ENCODE data around the gene ANKFN1.

Gene ANKFN1

DNA sequence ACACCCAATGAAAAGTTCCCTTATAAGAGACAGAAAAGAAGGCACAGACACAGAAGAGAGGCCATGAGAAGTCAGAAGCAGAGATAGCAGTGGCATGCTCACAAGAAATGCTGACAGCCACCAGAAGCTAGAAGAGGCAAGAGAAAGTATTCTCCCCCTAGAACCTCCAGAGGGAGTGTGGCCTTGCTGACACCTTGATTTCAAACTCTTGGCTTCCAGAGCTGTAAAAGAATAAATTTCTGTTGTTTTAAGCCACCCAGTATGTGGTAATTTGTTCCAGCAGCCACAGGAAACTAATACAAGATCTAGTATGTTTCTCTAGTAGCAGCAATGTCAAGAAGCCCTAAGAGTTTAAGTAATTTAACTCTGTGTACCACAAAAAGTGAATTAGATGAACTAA is 353.1 kb downstream of the ANKFN1 start:
- TF ChIP-seq, protein P1, sequence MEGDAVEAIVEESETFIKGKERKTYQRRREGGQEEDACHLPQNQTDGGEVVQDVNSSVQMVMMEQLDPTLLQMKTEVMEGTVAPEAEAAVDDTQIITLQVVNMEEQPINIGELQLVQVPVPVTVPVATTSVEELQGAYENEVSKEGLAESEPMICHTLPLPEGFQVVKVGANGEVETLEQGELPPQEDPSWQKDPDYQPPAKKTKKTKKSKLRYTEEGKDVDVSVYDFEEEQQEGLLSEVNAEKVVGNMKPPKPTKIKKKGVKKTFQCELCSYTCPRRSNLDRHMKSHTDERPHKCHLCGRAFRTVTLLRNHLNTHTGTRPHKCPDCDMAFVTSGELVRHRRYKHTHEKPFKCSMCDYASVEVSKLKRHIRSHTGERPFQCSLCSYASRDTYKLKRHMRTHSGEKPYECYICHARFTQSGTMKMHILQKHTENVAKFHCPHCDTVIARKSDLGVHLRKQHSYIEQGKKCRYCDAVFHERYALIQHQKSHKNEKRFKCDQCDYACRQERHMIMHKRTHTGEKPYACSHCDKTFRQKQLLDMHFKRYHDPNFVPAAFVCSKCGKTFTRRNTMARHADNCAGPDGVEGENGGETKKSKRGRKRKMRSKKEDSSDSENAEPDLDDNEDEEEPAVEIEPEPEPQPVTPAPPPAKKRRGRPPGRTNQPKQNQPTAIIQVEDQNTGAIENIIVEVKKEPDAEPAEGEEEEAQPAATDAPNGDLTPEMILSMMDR (IDR thresholded peaks at IDR 0.05; ENCODE audit: low read depth, low read length), result no peak
- DNase-seq (ENCODE audit: low read depth in 2 of 2), result no peak
- H3K4me3 ChIP-seq (replicated peaks in 1 of 2; ENCODE audit: low read depth in 2 of 2, low read length in 2 of 2), result no peak overlapping the region

DNA sequence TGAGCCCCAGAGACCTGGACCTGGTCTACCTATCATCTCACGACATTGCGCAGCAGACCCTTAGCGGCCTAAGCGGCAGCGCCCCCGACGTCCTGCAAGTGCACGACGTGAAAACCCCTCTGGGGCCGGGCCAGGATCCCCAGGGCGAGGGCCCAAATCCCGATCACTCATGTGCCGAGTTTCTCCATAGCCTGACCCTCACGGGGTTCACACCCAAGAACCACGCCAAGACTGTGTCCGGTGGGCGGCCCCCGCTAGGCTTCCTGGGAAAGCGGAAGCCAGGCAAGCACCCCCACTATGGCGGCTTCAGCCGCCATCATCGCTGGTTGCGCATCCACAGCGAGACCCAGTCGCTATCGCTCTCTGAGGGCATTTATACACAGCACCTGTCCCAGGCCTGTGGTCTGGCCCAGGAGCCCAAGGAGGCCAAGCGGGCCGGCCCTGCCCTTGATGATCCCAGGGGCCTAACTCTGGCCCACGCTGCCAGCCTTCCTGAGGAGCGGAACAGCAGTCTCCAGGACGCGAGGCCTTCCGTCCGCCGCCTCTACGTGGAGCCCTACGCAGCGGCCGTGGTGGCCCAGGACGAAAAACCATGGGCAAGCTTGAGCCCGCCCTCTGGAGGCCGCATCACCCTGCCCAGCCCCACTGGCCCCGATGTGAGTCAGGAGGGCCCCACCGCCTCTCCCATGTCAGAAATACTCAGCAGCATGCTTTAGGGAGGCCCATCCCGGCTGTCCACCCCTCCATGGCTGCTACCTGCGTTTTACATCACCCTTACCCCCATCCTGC is 357.5 kb downstream of the ANKFN1 start:
- no peak overlapping the region for H3K4me3 ChIP-seq (replicated peaks in 1 of 2; ENCODE audit: low read depth in 2 of 2, low read length in 2 of 2)
- TF ChIP-seq, protein P1 (IDR thresholded peaks at IDR 0.05; ENCODE audit: low read depth, low read length), result no peak
- DNase-seq (ENCODE audit: low read depth in 2 of 2), result no peak

DNA sequence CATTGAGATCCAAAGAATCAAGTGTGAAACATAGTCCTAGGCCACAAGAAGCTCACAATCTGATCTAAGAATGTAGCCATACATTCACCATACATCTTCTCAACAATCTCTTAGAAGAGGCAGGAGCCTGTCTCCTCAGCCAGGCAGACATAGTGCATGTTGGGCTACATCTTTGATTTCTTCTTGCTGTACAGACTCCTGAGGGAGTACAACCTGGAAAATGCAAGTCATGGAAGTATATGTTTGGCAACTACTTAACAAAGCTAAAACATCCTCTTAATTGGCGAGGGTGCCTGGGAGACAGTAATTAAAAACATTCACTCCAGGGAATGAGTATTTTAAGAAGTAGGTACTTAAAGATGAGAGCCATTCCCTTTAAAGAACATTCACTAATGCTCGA is 361.0 kb downstream of the ANKFN1 start:
- no peak for DNase-seq (ENCODE audit: low read depth in 2 of 2)
- TF ChIP-seq, protein P1 (IDR thresholded peaks at IDR 0.05; ENCODE audit: low read depth, low read length), result no peak
- H3K4me3 ChIP-seq (replicated peaks in 1 of 2; ENCODE audit: low read depth in 2 of 2, low read length in 2 of 2), result no peak overlapping the region

DNA sequence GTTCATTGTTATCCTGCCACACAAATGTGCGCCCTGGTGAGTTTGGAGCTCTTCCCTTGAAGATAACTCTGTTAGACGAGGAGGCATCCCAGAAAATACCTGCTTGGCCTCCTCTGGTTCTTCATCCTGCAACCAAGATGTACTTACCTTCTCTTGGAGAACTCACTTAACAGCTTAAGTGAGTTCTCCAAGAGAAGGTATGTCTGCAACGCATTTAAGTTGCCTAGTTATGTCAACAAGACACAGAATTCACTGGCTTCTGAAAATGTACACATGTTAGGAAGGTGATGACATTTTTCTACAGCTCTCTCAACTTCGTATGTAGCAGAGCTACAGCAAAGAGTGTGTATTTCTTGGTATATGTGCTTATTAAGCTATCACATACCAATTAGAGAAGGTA is 361.6 kb downstream of the ANKFN1 start:
- TF ChIP-seq, protein P1 (IDR thresholded peaks at IDR 0.05; ENCODE audit: low read depth, low read length), result no peak
- H3K4me3 ChIP-seq (replicated peaks in 1 of 2; ENCODE audit: low read depth in 2 of 2, low read length in 2 of 2), result no peak overlapping the region
- no peak for DNase-seq (ENCODE audit: low read depth in 2 of 2)

DNA sequence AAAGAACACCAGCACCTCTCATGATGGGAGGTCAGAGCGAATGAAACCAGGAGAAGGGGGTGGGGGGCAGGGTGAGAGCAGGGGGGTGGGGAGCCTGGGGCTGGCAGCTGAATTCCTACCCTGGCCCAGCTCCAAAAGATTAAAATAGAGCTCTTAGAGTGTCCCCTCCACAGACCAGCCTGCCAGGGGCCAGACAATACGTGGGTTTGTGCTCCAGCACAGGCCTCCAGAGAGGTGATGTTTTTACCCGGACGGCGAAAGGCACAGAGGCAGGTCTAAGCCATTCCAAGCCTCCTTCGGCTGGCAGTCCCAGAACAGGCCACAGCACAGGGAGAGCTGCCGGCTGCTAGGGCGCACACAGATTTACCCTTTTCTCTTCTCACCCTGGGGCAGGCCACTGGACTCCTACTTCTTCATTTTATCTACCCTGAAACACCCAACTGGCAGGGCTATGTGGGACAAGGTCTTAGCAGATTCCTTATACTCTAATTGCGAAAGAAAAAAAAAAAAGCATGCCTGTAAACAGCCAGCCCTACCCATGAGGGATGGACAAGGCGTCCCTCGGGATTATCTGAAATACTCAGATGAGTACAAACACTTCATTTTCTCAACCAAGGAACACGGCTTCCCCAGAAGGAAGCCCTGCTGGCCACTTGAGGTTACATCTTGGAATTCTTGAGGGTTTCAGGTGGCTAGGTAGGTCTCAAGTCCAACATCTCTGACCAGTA is 368.3 kb downstream of the ANKFN1 start:
- no peak for DNase-seq (ENCODE audit: low read depth in 2 of 2)
- H3K4me3 ChIP-seq (replicated peaks in 1 of 2; ENCODE audit: low read depth in 2 of 2, low read length in 2 of 2), result no peak overlapping the region
- TF ChIP-seq, protein P1 (IDR thresholded peaks at IDR 0.05; ENCODE audit: low read depth, low read length), result no peak

DNA sequence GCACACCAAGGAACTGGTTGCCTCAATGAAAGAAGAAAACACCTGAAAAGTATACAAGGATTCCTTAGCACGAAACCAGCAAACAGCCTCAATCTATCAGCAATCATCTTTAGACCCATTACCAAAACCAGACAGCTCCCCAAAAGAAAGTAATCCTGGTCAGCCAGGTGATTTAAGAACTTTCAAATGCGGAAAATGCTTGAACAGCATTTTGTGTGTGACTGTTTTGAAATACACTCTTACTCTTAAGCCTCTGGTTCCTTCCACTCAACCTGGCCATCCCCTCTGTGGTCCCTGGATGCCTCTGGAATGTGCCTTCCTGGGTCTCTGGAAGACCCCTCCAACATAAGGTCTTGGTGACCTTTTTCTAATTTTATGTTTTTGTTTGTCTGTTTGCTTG is 369.8 kb downstream of the ANKFN1 start:
- DNase-seq (ENCODE audit: low read depth in 2 of 2), result no peak
- TF ChIP-seq, protein P1 (IDR thresholded peaks at IDR 0.05; ENCODE audit: low read depth, low read length), result no peak
- H3K4me3 ChIP-seq (replicated peaks in 1 of 2; ENCODE audit: low read depth in 2 of 2, low read length in 2 of 2), result no peak overlapping the region
